Stimulated activated CD8-positive, alpha-beta memory T cell treated with anti-CD3 and anti-CD28 coated beads, Interleukin-4, amount 100 ng/mL, for 4 hours (primary cell): Measurements from ENCODE around the gene MYH9.
"Not testable (repeated sequence)": the region's sequence is repeated elsewhere in the genome, so short reads cannot be mapped to it uniquely, and the experiment has no call there.

Experiments
- DNase-seq, 2 donors: peaks; one replicate each; pipeline ENCODE4 v3.0.0-alpha.2; 2020; ENCODE audit warnings: low read depth in 2 of 2, low spot score in 1 of 2

Gene MYH9

GRCh38 chr22:36280379-36280778 is 107.4 kb downstream of the MYH9 start:
- no peak for DNase-seq

- no peak for DNase-seq
Measured at GRCh38 chr22:36279219-36279666, 108.5 kb downstream of the MYH9 start.

- peak; percentile 35 to 43 for DNase-seq
Measured at GRCh38 chr22:36277482-36278291, 110.1 kb downstream of the MYH9 start.

- no peak for DNase-seq
Measured at GRCh38 chr22:36274531-36274930, 113.2 kb downstream of the MYH9 start.

- not testable (repeated sequence) for DNase-seq
Measured at GRCh38 chr22:36271951-36272350, 115.8 kb downstream of the MYH9 start.

GRCh38 chr22:36271231-36271630 is 116.5 kb downstream of the MYH9 start:
- not testable (repeated sequence) for DNase-seq

- DNase-seq, result no peak
Measured at GRCh38 chr22:36267896-36268485, 119.8 kb downstream of the MYH9 start.

GRCh38 chr22:36267058-36267457 is 120.7 kb downstream of the MYH9 start:
- DNase-seq, result no peak

GRCh38 chr22:36263886-36264664 is 123.7 kb downstream of the MYH9 start:
- not testable (repeated sequence) for DNase-seq

GRCh38 chr22:36263216-36263673 is 124.5 kb downstream of the MYH9 start:
- DNase-seq, result not testable (repeated sequence)

GRCh38 chr22:36262307-36262706 is 125.5 kb downstream of the MYH9 start:
- DNase-seq, result not testable (repeated sequence)

GRCh38 chr22:36261675-36262074 is 126.1 kb downstream of the MYH9 start:
- not testable (repeated sequence) for DNase-seq

GRCh38 chr22:36259615-36260300 is 128.0 kb downstream of the MYH9 start:
- no peak for DNase-seq

GRCh38 chr22:36258701-36259614 is 128.8 kb downstream of the MYH9 start:
- DNase-seq, result no peak

- DNase-seq, result no peak
Measured at GRCh38 chr22:36257948-36258670, 129.7 kb downstream of the MYH9 start.

GRCh38 chr22:36257308-36257707 is 130.5 kb downstream of the MYH9 start:
- DNase-seq, result no peak

GRCh38 chr22:36256478-36256877 is 131.3 kb downstream of the MYH9 start:
- no peak for DNase-seq

GRCh38 chr22:36255572-36255971 is 132.2 kb downstream of the MYH9 start:
- not testable (repeated sequence) for DNase-seq
